ENCODE measurements around the gene ZNF148. TPM values are rescaled to one million over a fixed set of nuclear protein-coding genes. Genes with fewer than 3 reads are reported as not detected.
"Not testable (repeated sequence)": the region's sequence is repeated elsewhere in the genome, so short reads cannot be mapped to it uniquely, and the experiment has no call there.

The ZNF148 gene
- total RNA-seq, 4 donors from 2014 or later: 32.4 to 50.7 (median 39.4) TPM

DNA sequence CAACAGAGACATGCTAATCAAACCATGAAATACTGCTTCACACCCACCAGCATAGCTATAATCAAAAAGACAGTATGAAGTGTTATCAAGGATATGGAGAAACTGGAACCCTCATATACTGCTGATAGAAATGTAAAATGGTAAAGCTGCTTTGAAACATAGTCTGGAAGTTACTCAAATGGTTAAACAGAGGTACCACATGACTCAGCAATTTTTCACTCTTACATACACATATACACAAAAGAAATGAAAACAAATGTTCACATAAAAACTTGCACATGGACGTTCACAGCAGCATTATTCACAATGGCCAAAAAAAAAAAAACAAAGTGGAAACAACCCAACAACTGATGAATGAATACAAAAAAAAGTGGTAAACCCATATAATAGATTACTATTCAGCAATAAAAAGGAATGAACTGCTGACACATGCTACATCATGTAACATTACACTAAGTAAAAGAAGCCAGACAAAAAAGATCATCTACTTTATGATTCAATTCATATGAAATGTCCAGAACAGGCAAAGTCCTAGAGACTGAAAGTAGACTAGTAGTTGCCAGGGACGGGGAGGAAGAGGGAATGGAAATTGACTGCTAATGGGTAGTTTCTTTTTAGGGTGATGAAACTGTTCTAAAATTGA is 23.2 kb downstream of the ZNF148 start:
- Histone ChIP-seq H3K4me1 (peaks cover 5 to 59% (median 7%) of the 10 kb centered on the region in 3 donors), H3K27ac (no peak overlapping the region), H3K36me3 (no peaks in the 10 kb centered on the region), H3K4me3 (no peak overlapping the region), H3K27me3 (no peaks in the 10 kb centered on the region), H3K9me3 (no peaks in the 10 kb centered on the region)
- no peak for ATAC-seq
- WGBS, 2 donors (ENCODE audit: low coverage in 1 of 2): 48% methylated on average over 2 of the region's 2 CpGs
- TF ChIP-seq, protein P1, sequence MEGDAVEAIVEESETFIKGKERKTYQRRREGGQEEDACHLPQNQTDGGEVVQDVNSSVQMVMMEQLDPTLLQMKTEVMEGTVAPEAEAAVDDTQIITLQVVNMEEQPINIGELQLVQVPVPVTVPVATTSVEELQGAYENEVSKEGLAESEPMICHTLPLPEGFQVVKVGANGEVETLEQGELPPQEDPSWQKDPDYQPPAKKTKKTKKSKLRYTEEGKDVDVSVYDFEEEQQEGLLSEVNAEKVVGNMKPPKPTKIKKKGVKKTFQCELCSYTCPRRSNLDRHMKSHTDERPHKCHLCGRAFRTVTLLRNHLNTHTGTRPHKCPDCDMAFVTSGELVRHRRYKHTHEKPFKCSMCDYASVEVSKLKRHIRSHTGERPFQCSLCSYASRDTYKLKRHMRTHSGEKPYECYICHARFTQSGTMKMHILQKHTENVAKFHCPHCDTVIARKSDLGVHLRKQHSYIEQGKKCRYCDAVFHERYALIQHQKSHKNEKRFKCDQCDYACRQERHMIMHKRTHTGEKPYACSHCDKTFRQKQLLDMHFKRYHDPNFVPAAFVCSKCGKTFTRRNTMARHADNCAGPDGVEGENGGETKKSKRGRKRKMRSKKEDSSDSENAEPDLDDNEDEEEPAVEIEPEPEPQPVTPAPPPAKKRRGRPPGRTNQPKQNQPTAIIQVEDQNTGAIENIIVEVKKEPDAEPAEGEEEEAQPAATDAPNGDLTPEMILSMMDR (IDR thresholded peaks at IDR 0.05): no peak
- TF ChIP-seq EP300 (IDR thresholded peaks at IDR 0.05): no peak

DNA sequence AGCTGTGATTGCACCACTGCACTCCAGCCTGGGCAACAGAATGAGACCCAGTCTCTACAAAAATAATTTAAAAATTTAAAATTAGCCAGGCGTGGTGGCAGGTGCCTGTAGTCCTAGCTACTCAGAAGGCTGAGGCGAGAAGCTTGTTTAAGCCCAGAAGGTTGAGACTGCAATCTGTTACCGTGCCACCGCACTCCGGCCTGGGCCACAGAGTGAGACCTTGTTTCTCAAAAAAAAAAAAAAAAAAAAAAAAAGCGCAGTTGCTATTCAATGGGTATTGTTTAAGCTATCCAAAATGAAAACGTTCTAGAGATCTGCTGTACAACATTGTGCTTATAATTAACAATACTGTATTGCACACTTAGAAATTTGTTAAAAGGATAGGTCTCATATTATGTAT is 24.0 kb downstream of the ZNF148 start:
- H3K27ac ChIP-seq: no peak overlapping the region
- H3K9me3 ChIP-seq: no peaks in the 10 kb centered on the region
- no peak for TF ChIP-seq EP300 (IDR thresholded peaks at IDR 0.05)
- TF ChIP-seq, protein P1 (IDR thresholded peaks at IDR 0.05): no peak
- TF ChIP-seq POLR2AphosphoS5 (IDR thresholded peaks at IDR 0.05): no peak
- TF ChIP-seq POLR2A (IDR thresholded peaks at IDR 0.05): no peak
- 85 to 89% methylated on average over 3 to 5 of the region's 7 CpGs for WGBS, 2 donors (ENCODE audit: low coverage in 1 of 2)
- H3K27me3 ChIP-seq: no peaks in the 10 kb centered on the region
- no peak overlapping the region for H3K4me3 ChIP-seq
- no peaks in the 10 kb centered on the region for H3K36me3 ChIP-seq
- peaks cover under 1 to 52% (median 3%) of the 10 kb centered on the region in 3 donors for H3K4me1 ChIP-seq
- no peak for ATAC-seq

DNA sequence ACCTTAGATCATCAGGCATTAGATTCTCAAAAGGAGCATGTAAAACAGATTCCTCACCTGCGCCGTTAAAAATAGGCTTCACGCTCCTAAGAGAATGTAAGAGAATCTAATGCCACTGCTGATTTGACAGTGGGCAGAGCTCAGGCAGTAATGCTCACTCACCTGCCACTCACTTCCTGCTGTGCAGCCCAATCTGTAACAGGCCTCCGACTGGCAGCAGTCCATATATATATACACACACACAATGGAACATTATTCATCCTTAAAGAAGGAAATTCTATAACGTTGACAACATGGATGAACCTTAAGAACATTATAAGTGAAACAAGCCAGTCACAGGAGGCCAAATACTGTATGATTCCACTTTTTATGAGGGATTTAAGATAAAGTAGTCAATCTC is 24.5 kb downstream of the ZNF148 start:
- no peak for ATAC-seq
- Histone ChIP-seq H3K27me3 (no peaks in the 10 kb centered on the region), H3K27ac (no peak overlapping the region), H3K36me3 (no peaks in the 10 kb centered on the region), H3K4me1 (peaks cover 0 to 46% (median 0%) of the 10 kb centered on the region in 3 donors), H3K9me3 (no peaks in the 10 kb centered on the region), H3K4me3 (no peak overlapping the region)
- 49 to 65% methylated on average over 2 to 5 of the region's 5 CpGs for WGBS, 2 donors (ENCODE audit: low coverage in 1 of 2)
- TF ChIP-seq POLR2A (IDR thresholded peaks at IDR 0.05) (no peak), EP300 (IDR thresholded peaks at IDR 0.05) (no peak), POLR2AphosphoS5 (IDR thresholded peaks at IDR 0.05) (no peak)
- TF ChIP-seq, protein P1 (IDR thresholded peaks at IDR 0.05): no peak

DNA sequence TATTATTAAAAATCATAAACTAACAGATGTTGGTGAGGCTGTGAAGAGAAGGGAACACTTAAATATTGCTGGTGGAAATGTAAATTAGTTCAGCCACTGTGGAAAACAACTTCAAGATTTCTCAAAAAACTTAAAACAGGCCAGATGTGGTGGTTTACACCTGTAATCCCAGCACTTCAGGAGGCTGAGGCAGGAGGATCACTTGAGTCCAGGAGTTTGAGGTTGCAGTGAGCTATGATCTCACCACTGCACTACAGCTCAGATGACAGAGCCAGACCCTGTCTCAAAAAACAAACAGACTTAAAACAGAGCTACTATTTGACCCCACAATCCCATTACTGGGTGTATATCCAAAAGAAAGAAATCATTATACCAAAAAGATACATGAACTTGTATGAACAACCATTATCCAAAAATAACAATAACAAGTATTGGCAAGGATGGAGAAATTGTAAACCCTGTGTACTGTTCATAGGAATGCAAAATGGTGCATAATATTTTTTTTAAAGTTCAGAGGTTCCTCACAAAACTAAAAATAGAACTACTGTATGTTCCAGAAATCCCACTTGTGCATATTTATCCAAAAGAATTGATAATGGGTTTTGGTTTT is 25.5 kb downstream of the ZNF148 start:
- H3K36me3 ChIP-seq: no peaks in the 10 kb centered on the region
- TF ChIP-seq EP300 (IDR thresholded peaks at IDR 0.05): no peak
- TF ChIP-seq POLR2A (IDR thresholded peaks at IDR 0.05): no peak
- no peak for TF ChIP-seq POLR2AphosphoS5 (IDR thresholded peaks at IDR 0.05)
- TF ChIP-seq, protein P1 (IDR thresholded peaks at IDR 0.05): no peak

DNA sequence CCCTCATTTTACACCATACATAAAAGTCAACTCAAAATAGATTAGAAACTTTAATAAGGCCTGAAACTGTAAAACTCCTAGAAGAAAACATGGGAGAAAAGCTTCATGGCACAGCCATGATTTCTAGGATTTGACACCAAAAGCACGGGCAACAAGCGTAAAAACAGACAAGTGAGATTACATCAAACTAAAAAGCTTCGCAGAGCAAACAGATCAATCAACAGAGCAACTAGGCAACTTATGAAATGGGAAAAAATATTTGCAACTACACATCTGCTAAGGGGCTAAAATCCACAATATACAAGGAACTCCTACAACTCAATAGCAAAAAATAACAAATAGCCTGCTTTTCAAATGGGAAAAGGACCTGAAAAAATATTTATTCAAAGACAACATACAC is 26.1 kb downstream of the ZNF148 start:
- no peak overlapping the region for H3K27ac ChIP-seq
- no peak overlapping the region for H3K4me3 ChIP-seq
- no peak for ATAC-seq
- TF ChIP-seq POLR2AphosphoS5 (IDR thresholded peaks at IDR 0.05) (no peak), POLR2A (IDR thresholded peaks at IDR 0.05) (no peak), EP300 (IDR thresholded peaks at IDR 0.05) (no peak)
- TF ChIP-seq, protein P1 (IDR thresholded peaks at IDR 0.05): no peak
- WGBS, 2 donors (ENCODE audit: low coverage in 1 of 2): 94 to 100% methylated on average over 1 to 3 of the region's 3 CpGs
- H3K36me3 ChIP-seq: no peaks in the 10 kb centered on the region
- no peaks in the 10 kb centered on the region for H3K9me3 ChIP-seq
- H3K27me3 ChIP-seq: no peaks in the 10 kb centered on the region
- peaks cover 0 to 36% (median 0%) of the 10 kb centered on the region in 3 donors for H3K4me1 ChIP-seq

More for the DNA sequence above, 25.5 kb downstream of the ZNF148 start:
- H3K4me1 ChIP-seq: peaks cover 0 to 37% (median 0%) of the 10 kb centered on the region in 3 donors
- no peak overlapping the region for H3K4me3 ChIP-seq
- ATAC-seq: no peak
- no peak overlapping the region for H3K27ac ChIP-seq
- H3K27me3 ChIP-seq: no peaks in the 10 kb centered on the region
- H3K9me3 ChIP-seq: no peaks in the 10 kb centered on the region

DNA sequence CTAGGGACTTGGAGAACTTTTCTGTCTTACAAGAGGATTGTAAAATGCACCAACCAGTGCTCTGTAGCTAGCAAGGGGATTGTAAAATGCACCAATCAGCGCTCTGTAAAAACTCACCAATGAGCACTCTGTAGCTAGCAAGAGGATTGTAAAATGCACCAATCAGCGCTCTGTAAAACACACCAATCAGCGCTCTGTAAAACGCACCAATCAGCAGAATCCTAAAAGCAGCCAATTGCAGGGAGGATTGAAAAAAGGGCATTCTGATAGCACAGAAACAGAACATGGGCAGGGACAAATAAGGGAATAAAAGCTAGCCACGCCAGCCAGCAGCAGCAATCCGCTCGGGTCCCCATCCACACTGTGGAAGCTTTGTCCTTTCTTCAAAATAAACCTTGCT is 31.8 kb downstream of the ZNF148 start:
- H3K27ac ChIP-seq, H3K4me1 ChIP-seq, H3K9me3 ChIP-seq, H3K36me3 ChIP-seq, ATAC-seq, H3K4me3 ChIP-seq, H3K27me3 ChIP-seq: not testable (repeated sequence)
- WGBS, 2 donors (ENCODE audit: low coverage in 1 of 2): 97 to 100% methylated on average over 1 to 7 of the region's 7 CpGs
